PC-9 (cell line): ENCODE measurements around the gene SPATA25. TPM values are rescaled to one million over a fixed set of nuclear protein-coding genes. Genes with fewer than 3 reads are reported as not detected.

ENCODE experiments used
- BruUV-seq: library from RNA; stranded (reverse); fragments of 400-500 nt; replicated peaks from 2 replicates; lab custom pipeline; 2021; lab: Mats Ljungman, UMichigan
- CTCF ChIA-PET: fragments of 300-600 bp; sonication (Branson Sonifier 250); formaldehyde crosslinking; loops from one replicate; lab custom pipeline; 2022; ENCODE audit warnings: antibody characterized with exemption; lab: Charles Lee
- POLR2A ChIA-PET: fragments of 300-600 bp; sonication (Branson Sonifier 250); formaldehyde crosslinking; loops from one replicate; lab custom pipeline; 2022; ENCODE audit warnings: antibody characterized with exemption; ENCODE audit not compliant: unreplicated experiment; lab: Charles Lee
- DNase-seq, 2 experiments: peaks; one replicate each; pipeline versions ENCODE4 v3.0.0 to v3.0.0-alpha.2; 2015 to 2022; ENCODE audit warnings: mixed read lengths in 1 of 2
- H2AFZ ChIP-seq: fragments of 200-600 bp; sonication (generic); 2 replicates; pipeline ENCODE4 v1.8.1; 2017; ENCODE audit warnings: antibody characterized with exemption
- H3F3A ChIP-seq: fragments of 200-600 bp; sonication (generic); 2 replicates; pipeline ENCODE4 v1.8.1; 2017; ENCODE audit warnings: antibody characterized with exemption, mild to moderate bottlenecking, low read depth; ENCODE audit not compliant: insufficient read depth
- H3K27ac ChIP-seq: fragments of 200-600 bp; sonication (generic); 2 replicates; pipeline ENCODE4 v1.6.1; 2016; ENCODE audit warnings: mixed run types
- H3K27me3 ChIP-seq: fragments of 200-600 bp; sonication (generic); 2 replicates; pipeline ENCODE4 v1.6.1; 2016; ENCODE audit warnings: low read depth, mixed run types; ENCODE audit not compliant: insufficient read depth
- H3K36me3 ChIP-seq: fragments of 200-600 bp; sonication (generic); 2 replicates; pipeline ENCODE4 v1.6.1; 2016; ENCODE audit warnings: low read depth, mixed run types
- H3K4me1 ChIP-seq: fragments of 200-600 bp; sonication (generic); replicated peaks from 2 replicates; pipeline ENCODE4 v1.6.1; 2016; ENCODE audit warnings: mixed run types; ENCODE audit not compliant: insufficient read depth
- H3K4me2 ChIP-seq: fragments of 200-600 bp; sonication (generic); 2 replicates; pipeline ENCODE4 v1.6.1; 2017; ENCODE audit warnings: mixed run types
- H3K4me3 ChIP-seq: fragments of 200-600 bp; sonication (generic); 2 replicates; pipeline ENCODE4 v1.6.1; 2016; ENCODE audit warnings: mixed run types
- H3K79me2 ChIP-seq: fragments of 200-600 bp; sonication (generic); 2 replicates; pipeline ENCODE4 v1.6.1; 2017; ENCODE audit warnings: low read depth, mixed run types
- H3K9me2 ChIP-seq: fragments of 200-600 bp; sonication (generic); 2 replicates; pipeline ENCODE4 v1.8.1; 2017; ENCODE audit warnings: mild to moderate bottlenecking; ENCODE audit not compliant: insufficient read depth
- H3K9me3 ChIP-seq: fragments of 200-600 bp; sonication (generic); 2 replicates; pipeline ENCODE4 v1.8.1; 2016; ENCODE audit warnings: low read depth; ENCODE audit not compliant: insufficient read depth
- H4K20me1 ChIP-seq: fragments of 200-600 bp; sonication (generic); 2 replicates; pipeline ENCODE4 v1.8.1; 2017; ENCODE audit not compliant: insufficient read depth
- EZH2 ChIP-seq: fragments of 200-600 bp; sonication (generic); IDR thresholded peaks from 2 replicates; pipeline ENCODE4 v1.8.0; 2017; ENCODE audit warnings: antibody characterized with exemption, low read depth
- intact Hi-C: fragments of 100-400 bp; cut with micrococcal nuclease; formaldehyde crosslinking; loops from one replicate; pipeline ENCODE4 v1.10.0; 2022; ENCODE audit not compliant: unreplicated experiment
- total RNA-seq: library from RNA; stranded (reverse); gene quantifications from 2 replicates; pipeline ENCODE4 v1.2.3, GENCODE V29; 2021
- TF ChIP-seq, protein P1 (sequence below): fragments of 200-600 bp; sonication (generic); conservative IDR thresholded peaks from 2 replicates; pipeline ENCODE4 v1.6.1; 2017; ENCODE audit warnings: mixed run types, antibody characterized with exemption, mild to moderate bottlenecking, moderate library complexity

SPATA25 gene
- total RNA-seq, 1 experiment from 2014 or later: 5.2 TPM

GRCh38 chr20:45859916-45860315 lies 27.5 kb downstream of the SPATA25 start:
- Histone ChIP-seq H3F3A (peaks cover 3% of the 10 kb centered on the region; the same call in 1 of the 2 replicates), H3K4me1 (peaks cover 26% of the 10 kb centered on the region), H3K79me2 (peaks cover 22% of the 10 kb centered on the region), H3K27me3 (no peaks in the 10 kb centered on the region), H2AFZ (no peak overlapping the region), H3K36me3 (no peaks in the 10 kb centered on the region), H4K20me1 (no peaks in the 10 kb centered on the region), H3K9me2 (no peaks in the 10 kb centered on the region), H3K27ac (no peak overlapping the region), H3K4me2 (no peak overlapping the region), H3K4me3 (no peak overlapping the region), H3K9me3 (no peaks in the 10 kb centered on the region)
- TF ChIP-seq, protein P1, sequence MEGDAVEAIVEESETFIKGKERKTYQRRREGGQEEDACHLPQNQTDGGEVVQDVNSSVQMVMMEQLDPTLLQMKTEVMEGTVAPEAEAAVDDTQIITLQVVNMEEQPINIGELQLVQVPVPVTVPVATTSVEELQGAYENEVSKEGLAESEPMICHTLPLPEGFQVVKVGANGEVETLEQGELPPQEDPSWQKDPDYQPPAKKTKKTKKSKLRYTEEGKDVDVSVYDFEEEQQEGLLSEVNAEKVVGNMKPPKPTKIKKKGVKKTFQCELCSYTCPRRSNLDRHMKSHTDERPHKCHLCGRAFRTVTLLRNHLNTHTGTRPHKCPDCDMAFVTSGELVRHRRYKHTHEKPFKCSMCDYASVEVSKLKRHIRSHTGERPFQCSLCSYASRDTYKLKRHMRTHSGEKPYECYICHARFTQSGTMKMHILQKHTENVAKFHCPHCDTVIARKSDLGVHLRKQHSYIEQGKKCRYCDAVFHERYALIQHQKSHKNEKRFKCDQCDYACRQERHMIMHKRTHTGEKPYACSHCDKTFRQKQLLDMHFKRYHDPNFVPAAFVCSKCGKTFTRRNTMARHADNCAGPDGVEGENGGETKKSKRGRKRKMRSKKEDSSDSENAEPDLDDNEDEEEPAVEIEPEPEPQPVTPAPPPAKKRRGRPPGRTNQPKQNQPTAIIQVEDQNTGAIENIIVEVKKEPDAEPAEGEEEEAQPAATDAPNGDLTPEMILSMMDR: no peak
- TF ChIP-seq EZH2: no peak
- no peak for DNase-seq
- no TSS peak for BruUV-seq
- POLR2A ChIA-PET: no interaction called here
- CTCF ChIA-PET: no interaction called here
- intact Hi-C loops: no loop called here

GRCh38 chr20:45857882-45858216 lies 29.6 kb downstream of the SPATA25 start:
- DNase-seq: no peak
- H2AFZ ChIP-seq: peak overlapping the region; percentile 95
- no peak for TF ChIP-seq EZH2
- H3K9me3 ChIP-seq: no peaks in the 10 kb centered on the region
- peaks cover 3% of the 10 kb centered on the region; the same call in 1 of the 2 replicates for H3F3A ChIP-seq
- peak overlapping the region; percentile 83 for H3K4me2 ChIP-seq
- peaks cover 26% of the 10 kb centered on the region for H3K4me1 ChIP-seq
- no peaks in the 10 kb centered on the region for H4K20me1 ChIP-seq
- no TSS peak for BruUV-seq
- no peaks in the 10 kb centered on the region for H3K27me3 ChIP-seq
- intact Hi-C loops: loop anchor here (2.0 kb wide), 1 partner anchor 23 kb away; the partner anchor contains the start of gene ZSWIM1
- no peaks in the 10 kb centered on the region for H3K9me2 ChIP-seq
- POLR2A ChIA-PET: no interaction called here
- CTCF ChIA-PET: no interaction called here
- no peaks in the 10 kb centered on the region for H3K36me3 ChIP-seq
- H3K4me3 ChIP-seq: peak overlapping the region; percentile 86
- peaks cover 25% of the 10 kb centered on the region for H3K79me2 ChIP-seq
- H3K27ac ChIP-seq: no peak overlapping the region

DNA sequence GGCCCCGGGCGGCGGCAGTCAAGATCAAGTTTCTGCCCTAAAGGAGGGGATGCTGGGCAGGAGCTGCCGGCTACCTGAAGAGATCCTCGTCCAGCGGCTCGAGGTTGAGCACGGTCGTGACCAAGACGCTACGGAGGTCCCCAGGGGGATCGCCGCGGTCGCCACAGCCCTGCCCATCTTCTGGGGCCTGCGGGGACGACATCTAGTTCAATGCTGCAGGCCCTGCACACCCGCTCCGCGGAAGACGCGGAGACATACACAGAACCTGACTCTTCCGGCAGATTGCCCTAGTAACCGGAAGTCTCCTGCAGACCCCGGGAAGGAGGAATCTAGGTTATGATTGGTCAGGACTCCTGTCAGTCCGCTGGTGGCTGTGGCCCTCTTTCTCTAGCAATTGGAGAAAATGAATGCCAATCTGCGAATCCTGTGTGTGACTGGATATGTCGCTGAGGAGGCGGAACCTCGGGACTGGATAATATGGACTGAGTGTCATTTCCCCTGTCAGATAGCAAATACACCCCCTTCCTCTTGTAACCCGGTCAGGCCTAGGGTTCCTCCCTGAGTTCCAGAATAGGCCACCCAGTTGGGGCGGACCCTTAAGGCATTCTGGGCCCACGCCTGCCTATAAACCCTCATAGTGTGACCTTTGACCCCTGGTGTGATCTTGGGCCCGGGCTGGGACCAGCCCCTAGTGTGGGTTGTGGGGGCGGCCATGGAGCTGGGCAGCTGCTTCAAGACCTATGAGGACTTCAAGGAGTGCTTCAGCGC lies 30.1 kb downstream of the SPATA25 start, which contains the start of the genes ACOT8 and ZSWIM3:
Gene ACOT8 (minus strand): TSS at position 279 of the 768 bp plus-strand sequence. CDS start 77 bp downstream, at position 202.
Gene ZSWIM3 (plus strand): TSS at position 501 of the 768 bp plus-strand sequence. CDS start 212 bp downstream, at position 713.
- POLR2A ChIA-PET: interaction anchor here (1.1 kb wide), 1 partner anchor 10 kb away, joined by 4 read pairs; no protein-coding TSS in a partner anchor
- Histone ChIP-seq H3K9me3 (no peaks in the 10 kb centered on the region), H2AFZ (peak within 1 kb of the TSS; percentile 95), H3F3A (0 out of 2 replicates have a peak, but pooled peaks cover 3% of the 10 kb centered on the region), H3K4me1 (peaks cover 26% of the 10 kb centered on the region), H3K27ac (no peak within 1 kb of the TSS), H3K27me3 (no peaks in the 10 kb centered on the region), H3K9me2 (no peaks in the 10 kb centered on the region), H3K4me3 (peak within 1 kb of the TSS; percentile 86), H4K20me1 (no peaks in the 10 kb centered on the region), H3K36me3 (no peaks in the 10 kb centered on the region), H3K4me2 (peak within 1 kb of the TSS; percentile 83), H3K79me2 (peaks cover 25% of the 10 kb centered on the region)
- peak; percentile 97 to 100 for DNase-seq
- TF ChIP-seq, protein P1: no peak
- no peak for TF ChIP-seq EZH2
- CTCF ChIA-PET: no interaction called here
- intact Hi-C loops: loop anchor here (2.0 kb wide), 1 partner anchor 24 kb away; the partner anchor contains the start of gene ZSWIM1
- no TSS peak for BruUV-seq
